Measurements from ENCODE around the gene TTBK1. TPM values are rescaled to one million over a fixed set of nuclear protein-coding genes. Genes with fewer than 3 reads are reported as not detected.

Gene TTBK1
- total RNA-seq, 4 donors from 2014 or later = 0.13 TPM; not detected in 3

- TF ChIP-seq CTCF (IDR thresholded peaks at IDR 0.05) (no peak), POLR2A (IDR thresholded peaks at IDR 0.05) (no peak)
- no peak overlapping the region for H3K4me3 ChIP-seq
- intact Hi-C loops (cut with DNase I) = no loop called here
- peaks cover 4 to 24% (median 13%) of the 10 kb centered on the region in 3 donors for H3K4me1 ChIP-seq
- H3K27ac ChIP-seq = no peak overlapping the region
- no peak for DNase-seq
- no peaks in the 10 kb centered on the region for H3K9me3 ChIP-seq
- H3K27me3 ChIP-seq = peaks cover 0 to 62% (median 0%) of the 10 kb centered on the region in 4 donors
- H3K36me3 ChIP-seq = no peaks in the 10 kb centered on the region
- WGBS, 2 donors = 80% methylated on average over 1 of the region's 5 CpGs; no CpG with 5 or more reads in 1 of the 2 donors
Observed at GRCh38 chr6:43285832-43286231, 42.6 kb downstream of the TTBK1 start.

- no peak for DNase-seq
- Histone ChIP-seq H3K9me3 (no peaks in the 10 kb centered on the region), H3K4me3 (no peak overlapping the region), H3K27ac (no peak overlapping the region), H3K4me1 (peaks cover 4 to 24% (median 13%) of the 10 kb centered on the region in 3 donors), H3K36me3 (no peaks in the 10 kb centered on the region), H3K27me3 (peaks cover 0 to 57% (median 0%) of the 10 kb centered on the region in 4 donors)
- TF ChIP-seq CTCF (IDR thresholded peaks at IDR 0.05) (no peak), POLR2A (IDR thresholded peaks at IDR 0.05) (no peak)
- intact Hi-C loops (cut with DNase I) = no loop called here
- no CpG with 5 or more reads among the region's 6 CpGs for WGBS, 2 donors
Observed at GRCh38 chr6:43286456-43286979, 43.2 kb downstream of the TTBK1 start.

GRCh38 chr6:43286980-43287716, 43.9 kb downstream of the TTBK1 start:
- TF ChIP-seq POLR2A (IDR thresholded peaks at IDR 0.05) (no peak), CTCF (IDR thresholded peaks at IDR 0.05) (no peak)
- Histone ChIP-seq H3K27me3 (peaks cover 0 to 50% (median 0%) of the 10 kb centered on the region in 4 donors), H3K4me3 (no peak overlapping the region), H3K4me1 (peaks cover 4 to 24% (median 13%) of the 10 kb centered on the region in 3 donors), H3K27ac (no peak overlapping the region), H3K36me3 (no peaks in the 10 kb centered on the region), H3K9me3 (no peaks in the 10 kb centered on the region)
- WGBS, 2 donors = 59% methylated on average over 4 of the region's 10 CpGs; no CpG with 5 or more reads in 1 of the 2 donors
- DNase-seq = no peak
- intact Hi-C loops (cut with DNase I) = no loop called here

GRCh38 chr6:43287717-43288679, 44.7 kb downstream of the TTBK1 start:
- peaks cover 4 to 24% (median 13%) of the 10 kb centered on the region in 3 donors for H3K4me1 ChIP-seq
- intact Hi-C loops (cut with DNase I) = no loop called here
- no peaks in the 10 kb centered on the region for H3K36me3 ChIP-seq
- DNase-seq = no peak
- WGBS, 2 donors = 80 to 86% methylated on average over 4 to 7 of the region's 7 CpGs
- no peaks in the 10 kb centered on the region for H3K9me3 ChIP-seq
- H3K4me3 ChIP-seq = no peak overlapping the region
- H3K27me3 ChIP-seq = peaks cover 0 to 42% (median 0%) of the 10 kb centered on the region in 4 donors
- TF ChIP-seq POLR2A (IDR thresholded peaks at IDR 0.05) = no peak
- no peak for TF ChIP-seq CTCF (IDR thresholded peaks at IDR 0.05)
- H3K27ac ChIP-seq = no peak overlapping the region
